CD14-positive monocyte (primary cell): ENCODE data around the gene TUBGCP3. TPM values are rescaled to one million over a fixed set of nuclear protein-coding genes. Genes with fewer than 3 reads are reported as not detected.

Experiments used
- DNase-seq, 3 donors: peaks; one replicate each; pipeline ENCODE4 v3.0.0-alpha.2; 2011 to 2022
- H2AFZ ChIP-seq: 2 replicates; pipeline ENCODE4 v1.6.0; 2012; ENCODE audit warnings: mild to moderate bottlenecking, low read depth, low read length, inconsistent platforms; ENCODE audit not compliant: insufficient read depth, poor library complexity, severe bottlenecking
- H3K27ac ChIP-seq, 2 donors: 1 replicate in 1 of 2; 2 replicates in 1 of 2; pipeline ENCODE4 v1.5.1; 2012 to 2013; ENCODE audit warnings: low read length in 2 of 2, control low read depth in 1 of 2, inconsistent platforms in 1 of 2, low read depth in 1 of 2, mild to moderate bottlenecking in 1 of 2
- H3K27me3 ChIP-seq, 2 donors: one replicate each; pipeline versions ENCODE4 v1.6.0 to v1.6.1; 2011 to 2013; ENCODE audit warnings: low read length in 2 of 2; ENCODE audit not compliant: control insufficient read depth in 2 of 2, insufficient read depth in 2 of 2
- H3K36me3 ChIP-seq, 2 donors: replicated peaks in 1 of 2; 1 replicate in 1 of 2; 2 replicates in 1 of 2; pipeline versions ENCODE4 v1.5.1 to v1.6.1; 2012 to 2013; ENCODE audit warnings: low read length in 2 of 2, control low read depth in 1 of 2, inconsistent platforms in 1 of 2, mild to moderate bottlenecking in 1 of 2; ENCODE audit not compliant: insufficient read depth in 2 of 2, control insufficient read depth in 1 of 2
- H3K4me1 ChIP-seq, 2 donors: 1 replicate in 1 of 2; 2 replicates in 1 of 2; pipeline versions ENCODE4 v1.5.1 to v1.6.1; 2012 to 2013; ENCODE audit warnings: low read length in 2 of 2, control low read depth in 1 of 2, inconsistent platforms in 1 of 2, mild to moderate bottlenecking in 1 of 2, moderate library complexity in 1 of 2; ENCODE audit not compliant: insufficient read depth in 2 of 2, control insufficient read depth in 1 of 2
- H3K4me2 ChIP-seq: replicated peaks from 2 replicates; pipeline ENCODE3; 2012; ENCODE audit warnings: low read length, moderate library complexity, mild to moderate bottlenecking; ENCODE audit not compliant: poor library complexity, severe bottlenecking; ENCODE audit errors: extremely low read depth
- H3K4me3 ChIP-seq, 3 experiments: fragments of 200-600 bp in 1 of 3; sonication (generic) in 1 of 3; replicated peaks in 1 of 3; 1 replicate in 2 of 3; 2 replicates in 1 of 3; pipeline ENCODE4 v1.5.1; 2011 to 2013; ENCODE audit warnings: low read length in 3 of 3, mild to moderate bottlenecking in 3 of 3, control low read depth in 2 of 3, low read depth in 2 of 3, inconsistent platforms in 1 of 3, moderate library complexity in 1 of 3
- H3K79me2 ChIP-seq: 2 replicates; pipeline ENCODE4 v1.6.0; 2012; ENCODE audit warnings: mild to moderate bottlenecking, control low read depth, inconsistent platforms, low read length, moderate library complexity; ENCODE audit not compliant: insufficient read depth
- H3K9ac ChIP-seq: 2 replicates; pipeline ENCODE4 v1.6.0; 2017; ENCODE audit warnings: low read length, mild to moderate bottlenecking; ENCODE audit not compliant: insufficient read depth, poor library complexity, severe bottlenecking
- H3K9me3 ChIP-seq, 2 donors: replicated peaks in 1 of 2; 1 replicate in 1 of 2; 2 replicates in 1 of 2; pipeline versions ENCODE4 v1.5.1 to v1.6.1; 2012 to 2013; ENCODE audit warnings: low read length in 2 of 2, control low read depth in 1 of 2; ENCODE audit not compliant: control insufficient read depth in 1 of 2, insufficient read depth in 1 of 2
- H4K20me1 ChIP-seq: 2 replicates; pipeline ENCODE4 v1.6.0; 2012; ENCODE audit warnings: mild to moderate bottlenecking, low read length, control low read depth, moderate library complexity; ENCODE audit not compliant: insufficient read depth
- H3K27ac Mint-ChIP-seq, 7 donors: one replicate each; pipeline ENCODE4 v1.8.0; 2020; ENCODE audit warnings: mild to moderate bottlenecking in 7 of 7, mixed read lengths in 7 of 7, moderate library complexity in 6 of 7, inconsistent platforms in 2 of 7
- H3K27me3 Mint-ChIP-seq, 3 donors: one replicate each; pipeline ENCODE4 v1.8.0; 2021 to 2022; ENCODE audit warnings: low read depth in 3 of 3, mild to moderate bottlenecking in 3 of 3, mixed read lengths in 3 of 3, moderate library complexity in 3 of 3, inconsistent platforms in 1 of 3
- H3K36me3 Mint-ChIP-seq, 2 donors: one replicate each; pipeline ENCODE4 v1.8.0; 2020; ENCODE audit warnings: mixed read lengths in 2 of 2, inconsistent platforms in 1 of 2, mild to moderate bottlenecking in 1 of 2
- H3K4me1 Mint-ChIP-seq: one replicate; pipeline ENCODE4 v1.8.0; 2020; ENCODE audit warnings: mild to moderate bottlenecking, mixed read lengths
- H3K4me3 Mint-ChIP-seq, 2 donors: one replicate each; pipeline ENCODE4 v1.8.0; 2020; ENCODE audit warnings: mild to moderate bottlenecking in 2 of 2, mixed read lengths in 2 of 2, moderate library complexity in 1 of 2
- H3K9me3 Mint-ChIP-seq, 7 donors: one replicate each; pipeline ENCODE4 v1.8.0; 2020 to 2022; ENCODE audit warnings: mixed read lengths in 7 of 7, mild to moderate bottlenecking in 6 of 7, moderate library complexity in 6 of 7, inconsistent platforms in 2 of 7
- WGBS: methylation state at CpG from one replicate; pipeline ENCODE4 v1.1.5; 2013; ENCODE audit warnings: missing lambda C conversion rate; ENCODE audit not compliant: insufficient coverage; 5-methylcytosine and 5-hydroxymethylcytosine counted together
- intact Hi-C, 2 donors: fragments of 100-400 bp; cut with micrococcal nuclease; formaldehyde crosslinking; loops; one replicate each; pipeline versions ENCODE4 v1.15.0 to v1.15.1; 2023
- polyA plus RNA-seq, 3 donors: library from polyadenylated mRNA; depleted of rRNA in 1 of 3; unstranded in 2 of 3; stranded (reverse) in 1 of 3; fragments of 300-500 nt in 2 of 3; fragments of >200 nt in 1 of 3; fragmentation: Illumina TruSeq in 2 of 3; gene quantifications; 1 replicate in 2 of 3; 2 replicates in 1 of 3; pipeline ENCODE4 v1.2.3, GENCODE V29; 2012 to 2021
- TF ChIP-seq, protein P1 (sequence below): fragments of 200-600 bp; IDR thresholded peaks from one replicate; pipeline ENCODE4 v1.8.0; 2022; ENCODE audit warnings: antibody characterized with exemption, mild to moderate bottlenecking

TUBGCP3 gene
- polyA plus RNA-seq, 3 donors = 25.4 to 47.1 (median 34.1) TPM

DNA sequence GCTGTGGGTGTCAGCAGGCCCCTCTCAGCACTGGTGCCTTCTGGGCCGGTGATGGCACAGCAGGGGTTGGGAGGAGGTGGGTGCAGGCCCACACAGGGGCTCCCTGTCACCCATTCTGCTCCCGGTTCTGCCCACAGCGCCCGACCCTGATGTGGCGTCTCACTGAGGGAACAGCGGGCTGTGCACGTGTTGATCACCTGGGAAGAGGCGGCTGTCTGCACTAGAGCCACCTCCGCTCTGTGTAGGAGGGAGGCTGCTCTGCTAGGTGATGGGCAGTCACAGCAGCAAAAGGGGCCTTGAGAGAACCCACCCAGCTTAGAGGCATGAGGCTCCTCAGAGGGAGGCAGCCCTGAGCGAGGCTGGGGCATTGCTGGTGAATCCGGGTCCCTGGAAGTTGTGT lies 39.2 kb upstream of the TUBGCP3 start:
- TF ChIP-seq, protein P1, sequence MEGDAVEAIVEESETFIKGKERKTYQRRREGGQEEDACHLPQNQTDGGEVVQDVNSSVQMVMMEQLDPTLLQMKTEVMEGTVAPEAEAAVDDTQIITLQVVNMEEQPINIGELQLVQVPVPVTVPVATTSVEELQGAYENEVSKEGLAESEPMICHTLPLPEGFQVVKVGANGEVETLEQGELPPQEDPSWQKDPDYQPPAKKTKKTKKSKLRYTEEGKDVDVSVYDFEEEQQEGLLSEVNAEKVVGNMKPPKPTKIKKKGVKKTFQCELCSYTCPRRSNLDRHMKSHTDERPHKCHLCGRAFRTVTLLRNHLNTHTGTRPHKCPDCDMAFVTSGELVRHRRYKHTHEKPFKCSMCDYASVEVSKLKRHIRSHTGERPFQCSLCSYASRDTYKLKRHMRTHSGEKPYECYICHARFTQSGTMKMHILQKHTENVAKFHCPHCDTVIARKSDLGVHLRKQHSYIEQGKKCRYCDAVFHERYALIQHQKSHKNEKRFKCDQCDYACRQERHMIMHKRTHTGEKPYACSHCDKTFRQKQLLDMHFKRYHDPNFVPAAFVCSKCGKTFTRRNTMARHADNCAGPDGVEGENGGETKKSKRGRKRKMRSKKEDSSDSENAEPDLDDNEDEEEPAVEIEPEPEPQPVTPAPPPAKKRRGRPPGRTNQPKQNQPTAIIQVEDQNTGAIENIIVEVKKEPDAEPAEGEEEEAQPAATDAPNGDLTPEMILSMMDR = no peak
- intact Hi-C loops = no loop called here
- H3K4me1 ChIP-seq = no peaks in the 10 kb centered on the region
- Mint-ChIP-seq H3K36me3 (no peaks in the 10 kb centered on the region), H3K4me3 (no peak overlapping the region), H3K27ac (no peak overlapping the region), H3K9me3 (no peaks in the 10 kb centered on the region), H3K27me3 (peaks cover 7 to 15% (median 10%) of the 10 kb centered on the region in 3 donors), H3K4me1 (no peaks in the 10 kb centered on the region)
- no peaks in the 10 kb centered on the region for H3K9me3 ChIP-seq
- no peaks in the 10 kb centered on the region for H4K20me1 ChIP-seq
- no peaks in the 10 kb centered on the region for H3K79me2 ChIP-seq
- H3K27ac ChIP-seq = no peak overlapping the region
- H2AFZ ChIP-seq = no peak overlapping the region
- DNase-seq = no peak
- no peak overlapping the region for H3K9ac ChIP-seq
- H3K4me2 ChIP-seq = no peak overlapping the region
- 99% methylated on average over 8 of the region's 11 CpGs for WGBS
- no peaks in the 10 kb centered on the region for H3K36me3 ChIP-seq
- H3K27me3 ChIP-seq = no peaks in the 10 kb centered on the region
- H3K4me3 ChIP-seq = no peak overlapping the region

DNA sequence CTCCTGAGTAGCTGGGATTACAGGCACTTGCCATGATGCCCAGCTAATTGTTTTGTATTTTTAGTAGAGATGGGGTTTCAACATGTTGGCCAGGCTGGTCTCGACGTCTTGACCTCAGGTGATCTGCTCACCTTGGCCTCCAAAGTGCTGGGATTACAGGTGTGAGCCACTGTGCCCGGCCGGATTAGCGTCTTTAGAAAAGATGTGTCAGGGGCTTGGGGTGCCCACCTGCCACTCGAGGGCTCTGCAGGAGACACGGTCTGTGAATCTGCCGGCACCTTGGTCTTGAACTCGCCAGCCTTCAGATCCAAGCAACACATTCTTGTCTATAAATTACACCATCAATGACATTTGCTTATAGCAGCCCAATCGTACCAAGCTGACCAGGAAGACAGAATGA lies 38.8 kb upstream of the TUBGCP3 start:
- no peak for DNase-seq
- no peak overlapping the region for H3K27ac Mint-ChIP-seq

More for the DNA sequence above, 38.8 kb upstream of the TUBGCP3 start:
- Histone ChIP-seq H2AFZ (no peak overlapping the region), H3K4me1 (no peaks in the 10 kb centered on the region), H3K27me3 (no peaks in the 10 kb centered on the region), H4K20me1 (no peaks in the 10 kb centered on the region), H3K4me2 (no peak overlapping the region), H3K4me3 (no peak overlapping the region), H3K9me3 (no peaks in the 10 kb centered on the region), H3K36me3 (no peaks in the 10 kb centered on the region), H3K27ac (no peak overlapping the region), H3K9ac (no peak overlapping the region), H3K79me2 (no peaks in the 10 kb centered on the region)
- Mint-ChIP-seq H3K36me3 (no peaks in the 10 kb centered on the region), H3K9me3 (no peaks in the 10 kb centered on the region), H3K4me1 (no peaks in the 10 kb centered on the region), H3K4me3 (no peak overlapping the region), H3K27me3 (peaks cover 8 to 15% (median 10%) of the 10 kb centered on the region in 3 donors)
- 99% methylated on average over 9 of the region's 10 CpGs for WGBS
- intact Hi-C loops = no loop called here
- TF ChIP-seq, protein P1 = no peak
